ENCODE data around the gene TBCCD1. TPM values are rescaled to one million over a fixed set of nuclear protein-coding genes. Genes with fewer than 3 reads are reported as not detected.

Gene TBCCD1
- total RNA-seq, 4 donors from 2014 or later: 16.6 to 19.8 (median 17.6) TPM

- Histone ChIP-seq H3K4me3 (no peak overlapping the region), H3K27ac (no peak overlapping the region), H3K36me3 (no peaks in the 10 kb centered on the region), H3K9me3 (no peaks in the 10 kb centered on the region), H3K4me1 (no peaks in the 10 kb centered on the region), H3K27me3 (peaks cover 13% of the 10 kb centered on the region)
- WGBS: 80% methylated on average over 5 of the region's 5 CpGs
- TF ChIP-seq POLR2AphosphoS5 (IDR thresholded peaks at IDR 0.05) (no peak), CTCF (IDR thresholded peaks at IDR 0.05) (no peak), EP300 (IDR thresholded peaks at IDR 0.05) (no peak), POLR2A (IDR thresholded peaks at IDR 0.05) (no peak)
- DNase-seq (ENCODE audit: low spot score in 2 of 2): no peak
Measured at GRCh38 chr3:186511702-186512101, 55.4 kb downstream of the TBCCD1 start.

GRCh38 chr3:186511245-186511644 is 55.9 kb downstream of the TBCCD1 start:
- peaks cover 12% of the 10 kb centered on the region for H3K27me3 ChIP-seq
- DNase-seq (ENCODE audit: low spot score in 2 of 2): no peak
- 83% methylated on average over 4 of the region's 4 CpGs for WGBS
- H3K27ac ChIP-seq: no peak overlapping the region
- H3K4me1 ChIP-seq: no peaks in the 10 kb centered on the region
- no peaks in the 10 kb centered on the region for H3K36me3 ChIP-seq
- H3K4me3 ChIP-seq: no peak overlapping the region
- no peak for TF ChIP-seq POLR2A (IDR thresholded peaks at IDR 0.05)
- no peak for TF ChIP-seq POLR2AphosphoS5 (IDR thresholded peaks at IDR 0.05)
- no peak for TF ChIP-seq CTCF (IDR thresholded peaks at IDR 0.05)
- no peak for TF ChIP-seq EP300 (IDR thresholded peaks at IDR 0.05)
- no peaks in the 10 kb centered on the region for H3K9me3 ChIP-seq

- no peak for DNase-seq (ENCODE audit: low spot score in 2 of 2)
- 48% methylated on average over 6 of the region's 9 CpGs for WGBS
- H3K27ac ChIP-seq: no peak overlapping the region
- no peaks in the 10 kb centered on the region for H3K9me3 ChIP-seq
- H3K27me3 ChIP-seq: peaks cover 12% of the 10 kb centered on the region
- TF ChIP-seq CTCF (IDR thresholded peaks at IDR 0.05) (no peak), EP300 (IDR thresholded peaks at IDR 0.05) (no peak), POLR2A (IDR thresholded peaks at IDR 0.05) (no peak), POLR2AphosphoS5 (IDR thresholded peaks at IDR 0.05) (no peak)
- H3K36me3 ChIP-seq: no peaks in the 10 kb centered on the region
- no peaks in the 10 kb centered on the region for H3K4me1 ChIP-seq
- H3K4me3 ChIP-seq: no peak overlapping the region
Measured at GRCh38 chr3:186510374-186511079, 56.6 kb downstream of the TBCCD1 start.

- WGBS: 63% methylated on average over 2 of the region's 2 CpGs
- no peaks in the 10 kb centered on the region for H3K9me3 ChIP-seq
- no peak overlapping the region for H3K4me3 ChIP-seq
- no peaks in the 10 kb centered on the region for H3K36me3 ChIP-seq
- DNase-seq (ENCODE audit: low spot score in 2 of 2): no peak
- peaks cover 12% of the 10 kb centered on the region for H3K27me3 ChIP-seq
- no peak overlapping the region for H3K27ac ChIP-seq
- no peak for TF ChIP-seq POLR2A (IDR thresholded peaks at IDR 0.05)
- no peak for TF ChIP-seq CTCF (IDR thresholded peaks at IDR 0.05)
- no peak for TF ChIP-seq EP300 (IDR thresholded peaks at IDR 0.05)
- no peak for TF ChIP-seq POLR2AphosphoS5 (IDR thresholded peaks at IDR 0.05)
- no peaks in the 10 kb centered on the region for H3K4me1 ChIP-seq
Measured at GRCh38 chr3:186509423-186509822, 57.7 kb downstream of the TBCCD1 start.

GRCh38 chr3:186506857-186507256 is 60.3 kb downstream of the TBCCD1 start:
- 89% methylated on average over 2 of the region's 2 CpGs for WGBS
- H3K36me3 ChIP-seq: no peaks in the 10 kb centered on the region
- TF ChIP-seq CTCF (IDR thresholded peaks at IDR 0.05) (no peak), POLR2A (IDR thresholded peaks at IDR 0.05) (no peak), EP300 (IDR thresholded peaks at IDR 0.05) (no peak), POLR2AphosphoS5 (IDR thresholded peaks at IDR 0.05) (no peak)
- no peaks in the 10 kb centered on the region for H3K4me1 ChIP-seq
- no peak for DNase-seq (ENCODE audit: low spot score in 2 of 2)
- no peaks in the 10 kb centered on the region for H3K9me3 ChIP-seq
- H3K27me3 ChIP-seq: peaks cover 13% of the 10 kb centered on the region
- no peak overlapping the region for H3K4me3 ChIP-seq
- no peak overlapping the region for H3K27ac ChIP-seq
